Myocyte (in vitro differentiated cells): ENCODE data around the gene CDC42BPA. TPM values are rescaled to one million over a fixed set of nuclear protein-coding genes. Genes with fewer than 3 reads are reported as not detected.
"Not testable (repeated sequence)": the region's sequence is repeated elsewhere in the genome, so short reads cannot be mapped to it uniquely, and the experiment has no call there.

Experiments used
- DNase-seq: peaks from one replicate; pipeline ENCODE4 v3.0.0-alpha.2; 2012; ENCODE audit warnings: low read depth
- total RNA-seq: library from RNA; depleted of rRNA; stranded (reverse); fragments of >200 nt; gene quantifications from 2 replicates; pipeline ENCODE4 v1.2.3, GENCODE V29; 2014

CDC42BPA gene
- total RNA-seq, 1 donor from 2014 or later: 54.3 TPM

- DNase-seq: peak; percentile 95
Observed at GRCh38 chr1:226967665-226968064, 350.6 kb downstream of the CDC42BPA start.

- DNase-seq: no peak
Observed at GRCh38 chr1:226966683-226967082, 351.6 kb downstream of the CDC42BPA start.

GRCh38 chr1:226965581-226966440, 352.5 kb downstream of the CDC42BPA start:
- peak; percentile 74 for DNase-seq

GRCh38 chr1:226964611-226965486, 353.4 kb downstream of the CDC42BPA start:
- DNase-seq: no peak

- no peak for DNase-seq
Observed at GRCh38 chr1:226964068-226964425, 354.2 kb downstream of the CDC42BPA start.

- no peak for DNase-seq
Observed at GRCh38 chr1:226962421-226963391, 355.6 kb downstream of the CDC42BPA start.

GRCh38 chr1:226960944-226961765, 357.1 kb downstream of the CDC42BPA start:
- DNase-seq: no peak

GRCh38 chr1:226960256-226960655, 358.0 kb downstream of the CDC42BPA start:
- no peak for DNase-seq

GRCh38 chr1:226958300-226958699, 360.0 kb downstream of the CDC42BPA start:
- DNase-seq: no peak

GRCh38 chr1:226957714-226958113, 360.6 kb downstream of the CDC42BPA start:
- DNase-seq: no peak

- DNase-seq: no peak
Observed at GRCh38 chr1:226956942-226957713, 361.2 kb downstream of the CDC42BPA start.

GRCh38 chr1:226955857-226956256, 362.4 kb downstream of the CDC42BPA start:
- not testable (repeated sequence) for DNase-seq

GRCh38 chr1:226954777-226955176, 363.5 kb downstream of the CDC42BPA start:
- DNase-seq: no peak

- no peak for DNase-seq
Observed at GRCh38 chr1:226954337-226954736, 364.0 kb downstream of the CDC42BPA start.

- no peak for DNase-seq
Observed at GRCh38 chr1:226953175-226953800, 365.0 kb downstream of the CDC42BPA start.

- no peak for DNase-seq
Observed at GRCh38 chr1:226952118-226952441, 366.2 kb downstream of the CDC42BPA start.

- no peak for DNase-seq
Observed at GRCh38 chr1:226951286-226952117, 366.8 kb downstream of the CDC42BPA start.

GRCh38 chr1:226950871-226951270, 367.4 kb downstream of the CDC42BPA start:
- DNase-seq: no peak
